ENCODE results near the gene GPR162.

GPR162 gene

GRCh38 chr12:6824901-6825381, 3.3 kb downstream of the GPR162 start:
- no peak for TF ChIP-seq ZNF565 (CRISPR knock-in tag; conservative IDR thresholded peaks at IDR 0.05; ENCODE audit: low read depth)
- no peak for TF ChIP-seq ZC3H10 (CRISPR knock-in tag; IDR thresholded peaks at IDR 0.05)
- no peak for TF ChIP-seq ZNF70 (CRISPR knock-in tag; IDR thresholded peaks at IDR 0.05)
- TF ChIP-seq, protein P1, sequence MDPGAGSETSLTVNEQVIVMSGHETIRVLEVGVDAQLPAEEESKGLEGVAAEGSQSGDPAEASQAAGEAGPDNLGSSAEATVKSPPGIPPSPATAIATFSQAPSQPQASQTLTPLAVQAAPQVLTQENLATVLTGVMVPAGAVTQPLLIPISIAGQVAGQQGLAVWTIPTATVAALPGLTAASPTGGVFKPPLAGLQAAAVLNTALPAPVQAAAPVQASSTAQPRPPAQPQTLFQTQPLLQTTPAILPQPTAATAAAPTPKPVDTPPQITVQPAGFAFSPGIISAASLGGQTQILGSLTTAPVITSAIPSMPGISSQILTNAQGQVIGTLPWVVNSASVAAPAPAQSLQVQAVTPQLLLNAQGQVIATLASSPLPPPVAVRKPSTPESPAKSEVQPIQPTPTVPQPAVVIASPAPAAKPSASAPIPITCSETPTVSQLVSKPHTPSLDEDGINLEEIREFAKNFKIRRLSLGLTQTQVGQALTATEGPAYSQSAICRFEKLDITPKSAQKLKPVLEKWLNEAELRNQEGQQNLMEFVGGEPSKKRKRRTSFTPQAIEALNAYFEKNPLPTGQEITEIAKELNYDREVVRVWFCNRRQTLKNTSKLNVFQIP (CRISPR knock-in tag; IDR thresholded peaks at IDR 0.05; ENCODE audit: borderline replicate concordance, low read depth) = no peak
- no peak for TF ChIP-seq TCF4 (CRISPR knock-in tag; IDR thresholded peaks at IDR 0.05; ENCODE audit: borderline replicate concordance)
- no peak for TF ChIP-seq GLIS3 (CRISPR knock-in tag; IDR thresholded peaks at IDR 0.05)
- no peak for TF ChIP-seq ARNTL (CRISPR knock-in tag; IDR thresholded peaks at IDR 0.05; ENCODE audit: borderline replicate concordance, low read depth)
- TF ChIP-seq ZFP3 (CRISPR knock-in tag; IDR thresholded peaks at IDR 0.05) = no peak
- TF ChIP-seq, protein P2, sequence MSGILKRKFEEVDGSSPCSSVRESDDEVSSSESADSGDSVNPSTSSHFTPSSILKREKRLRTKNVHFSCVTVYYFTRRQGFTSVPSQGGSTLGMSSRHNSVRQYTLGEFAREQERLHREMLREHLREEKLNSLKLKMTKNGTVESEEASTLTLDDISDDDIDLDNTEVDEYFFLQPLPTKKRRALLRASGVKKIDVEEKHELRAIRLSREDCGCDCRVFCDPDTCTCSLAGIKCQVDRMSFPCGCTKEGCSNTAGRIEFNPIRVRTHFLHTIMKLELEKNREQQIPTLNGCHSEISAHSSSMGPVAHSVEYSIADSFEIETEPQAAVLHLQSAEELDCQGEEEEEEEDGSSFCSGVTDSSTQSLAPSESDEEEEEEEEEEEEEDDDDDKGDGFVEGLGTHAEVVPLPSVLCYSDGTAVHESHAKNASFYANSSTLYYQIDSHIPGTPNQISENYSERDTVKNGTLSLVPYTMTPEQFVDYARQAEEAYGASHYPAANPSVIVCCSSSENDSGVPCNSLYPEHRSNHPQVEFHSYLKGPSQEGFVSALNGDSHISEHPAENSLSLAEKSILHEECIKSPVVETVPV (CRISPR knock-in tag; IDR thresholded peaks at IDR 0.05) = no peak
- no peak for TF ChIP-seq CREB5 (CRISPR knock-in tag; IDR thresholded peaks at IDR 0.05; ENCODE audit: low read depth)
- ATAC-seq = no peak

GRCh38 chr12:6825398-6826124, 3.9 kb downstream of the GPR162 start:
- peak; percentile 63 for ATAC-seq

DNA sequence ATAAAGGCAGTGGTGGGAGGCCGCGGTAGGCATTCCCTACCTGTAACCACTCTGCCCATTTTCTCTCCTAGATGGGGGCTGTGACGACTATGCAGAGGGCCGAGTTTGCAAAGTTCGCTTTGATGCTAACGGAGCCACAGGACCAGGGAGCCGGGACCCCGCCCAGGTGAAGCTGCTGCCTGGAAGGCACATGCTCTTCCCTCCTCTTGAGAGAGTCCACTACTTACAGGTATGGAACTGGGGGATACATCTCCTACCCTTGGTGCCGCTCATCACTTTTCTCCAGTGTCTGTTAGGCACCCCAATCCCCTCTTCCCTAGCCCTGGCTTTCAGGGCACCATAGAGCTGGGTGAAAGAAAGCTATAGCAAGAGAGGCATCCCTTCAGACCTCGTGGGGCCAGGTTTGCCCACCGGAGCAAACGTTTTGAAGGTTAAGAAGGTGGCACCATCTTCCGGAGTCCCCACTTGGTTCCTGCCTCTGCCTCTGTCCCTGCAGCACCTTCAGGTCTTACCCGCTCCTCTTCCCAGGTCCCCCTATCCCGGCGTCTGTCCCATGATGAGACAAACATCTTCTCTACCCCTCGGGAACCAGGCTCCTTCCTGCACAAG, 4.6 kb downstream of the GPR162 start:
- TF ChIP-seq ZFP3 (CRISPR knock-in tag; IDR thresholded peaks at IDR 0.05) (no peak), ZNF70 (CRISPR knock-in tag; IDR thresholded peaks at IDR 0.05) (no peak), ISL1 (CRISPR knock-in tag; IDR thresholded peaks at IDR 0.05) (no peak), CREB5 (CRISPR knock-in tag; IDR thresholded peaks at IDR 0.05; ENCODE audit: low read depth) (no peak), ARNTL (CRISPR knock-in tag; IDR thresholded peaks at IDR 0.05; ENCODE audit: borderline replicate concordance, low read depth) (no peak), BACH2 (CRISPR knock-in tag; IDR thresholded peaks at IDR 0.05; ENCODE audit: borderline replicate concordance) (no peak), ZFP30 (CRISPR knock-in tag; IDR thresholded peaks at IDR 0.05) (no peak), ZC3H10 (CRISPR knock-in tag; IDR thresholded peaks at IDR 0.05) (no peak), SNAI2 (CRISPR knock-in tag; IDR thresholded peaks at IDR 0.05) (no peak), RARB (CRISPR knock-in tag; IDR thresholded peaks at IDR 0.05) (no peak), GLIS3 (CRISPR knock-in tag; IDR thresholded peaks at IDR 0.05) (no peak)
- TF ChIP-seq, protein P3, sequence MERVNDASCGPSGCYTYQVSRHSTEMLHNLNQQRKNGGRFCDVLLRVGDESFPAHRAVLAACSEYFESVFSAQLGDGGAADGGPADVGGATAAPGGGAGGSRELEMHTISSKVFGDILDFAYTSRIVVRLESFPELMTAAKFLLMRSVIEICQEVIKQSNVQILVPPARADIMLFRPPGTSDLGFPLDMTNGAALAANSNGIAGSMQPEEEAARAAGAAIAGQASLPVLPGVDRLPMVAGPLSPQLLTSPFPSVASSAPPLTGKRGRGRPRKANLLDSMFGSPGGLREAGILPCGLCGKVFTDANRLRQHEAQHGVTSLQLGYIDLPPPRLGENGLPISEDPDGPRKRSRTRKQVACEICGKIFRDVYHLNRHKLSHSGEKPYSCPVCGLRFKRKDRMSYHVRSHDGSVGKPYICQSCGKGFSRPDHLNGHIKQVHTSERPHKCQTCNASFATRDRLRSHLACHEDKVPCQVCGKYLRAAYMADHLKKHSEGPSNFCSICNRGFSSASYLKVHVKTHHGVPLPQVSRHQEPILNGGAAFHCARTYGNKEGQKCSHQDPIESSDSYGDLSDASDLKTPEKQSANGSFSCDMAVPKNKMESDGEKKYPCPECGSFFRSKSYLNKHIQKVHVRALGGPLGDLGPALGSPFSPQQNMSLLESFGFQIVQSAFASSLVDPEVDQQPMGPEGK (CRISPR knock-in tag; IDR thresholded peaks at IDR 0.05; ENCODE audit: borderline replicate concordance) = no peak
- ATAC-seq = no peak

More at GRCh38 chr12:6825398-6826124, 3.9 kb downstream of the GPR162 start:
- TF ChIP-seq SNAI2 (CRISPR knock-in tag; IDR thresholded peaks at IDR 0.05) (no peak), ZFP3 (CRISPR knock-in tag; IDR thresholded peaks at IDR 0.05) (no peak), ZFP30 (CRISPR knock-in tag; IDR thresholded peaks at IDR 0.05) (no peak)
- TF ChIP-seq, protein P4, sequence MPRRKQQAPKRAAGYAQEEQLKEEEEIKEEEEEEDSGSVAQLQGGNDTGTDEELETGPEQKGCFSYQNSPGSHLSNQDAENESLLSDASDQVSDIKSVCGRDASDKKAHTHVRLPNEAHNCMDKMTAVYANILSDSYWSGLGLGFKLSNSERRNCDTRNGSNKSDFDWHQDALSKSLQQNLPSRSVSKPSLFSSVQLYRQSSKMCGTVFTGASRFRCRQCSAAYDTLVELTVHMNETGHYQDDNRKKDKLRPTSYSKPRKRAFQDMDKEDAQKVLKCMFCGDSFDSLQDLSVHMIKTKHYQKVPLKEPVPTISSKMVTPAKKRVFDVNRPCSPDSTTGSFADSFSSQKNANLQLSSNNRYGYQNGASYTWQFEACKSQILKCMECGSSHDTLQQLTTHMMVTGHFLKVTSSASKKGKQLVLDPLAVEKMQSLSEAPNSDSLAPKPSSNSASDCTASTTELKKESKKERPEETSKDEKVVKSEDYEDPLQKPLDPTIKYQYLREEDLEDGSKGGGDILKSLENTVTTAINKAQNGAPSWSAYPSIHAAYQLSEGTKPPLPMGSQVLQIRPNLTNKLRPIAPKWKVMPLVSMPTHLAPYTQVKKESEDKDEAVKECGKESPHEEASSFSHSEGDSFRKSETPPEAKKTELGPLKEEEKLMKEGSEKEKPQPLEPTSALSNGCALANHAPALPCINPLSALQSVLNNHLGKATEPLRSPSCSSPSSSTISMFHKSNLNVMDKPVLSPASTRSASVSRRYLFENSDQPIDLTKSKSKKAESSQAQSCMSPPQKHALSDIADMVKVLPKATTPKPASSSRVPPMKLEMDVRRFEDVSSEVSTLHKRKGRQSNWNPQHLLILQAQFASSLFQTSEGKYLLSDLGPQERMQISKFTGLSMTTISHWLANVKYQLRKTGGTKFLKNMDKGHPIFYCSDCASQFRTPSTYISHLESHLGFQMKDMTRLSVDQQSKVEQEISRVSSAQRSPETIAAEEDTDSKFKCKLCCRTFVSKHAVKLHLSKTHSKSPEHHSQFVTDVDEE (CRISPR knock-in tag; IDR thresholded peaks at IDR 0.05) = no peak
